ENCODE measurements around the gene CDKN2D. TPM values are rescaled to one million over a fixed set of nuclear protein-coding genes. Genes with fewer than 3 reads are reported as not detected.

Gene CDKN2D
- total RNA-seq, 1 experiment from 2014 or later, result 17.1 TPM

DNA sequence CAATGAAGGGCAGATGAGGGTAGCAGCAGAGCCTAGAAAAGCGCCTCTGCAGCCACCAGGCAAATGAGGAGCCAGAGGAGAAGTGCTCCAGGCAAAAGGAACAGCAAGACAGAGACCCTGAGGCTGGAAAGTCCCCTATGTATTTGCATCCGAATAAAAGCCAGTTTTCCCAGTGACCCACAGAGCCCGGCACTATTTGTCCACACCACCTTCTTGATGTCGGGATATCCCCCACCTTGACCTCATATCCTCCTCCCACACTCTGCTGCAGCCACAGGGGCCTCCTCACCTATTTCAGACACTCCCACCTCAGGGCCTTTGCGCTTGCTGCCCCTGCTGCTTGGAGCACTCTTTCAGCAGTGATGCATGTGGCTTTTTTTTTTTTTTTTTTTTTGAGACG is 18.4 kb downstream of the CDKN2D start:
- POLR2A ChIA-PET (ENCODE audit: unreplicated experiment), result no interaction called here
- no TSS peak for BruUV-seq (replicated peaks)

DNA sequence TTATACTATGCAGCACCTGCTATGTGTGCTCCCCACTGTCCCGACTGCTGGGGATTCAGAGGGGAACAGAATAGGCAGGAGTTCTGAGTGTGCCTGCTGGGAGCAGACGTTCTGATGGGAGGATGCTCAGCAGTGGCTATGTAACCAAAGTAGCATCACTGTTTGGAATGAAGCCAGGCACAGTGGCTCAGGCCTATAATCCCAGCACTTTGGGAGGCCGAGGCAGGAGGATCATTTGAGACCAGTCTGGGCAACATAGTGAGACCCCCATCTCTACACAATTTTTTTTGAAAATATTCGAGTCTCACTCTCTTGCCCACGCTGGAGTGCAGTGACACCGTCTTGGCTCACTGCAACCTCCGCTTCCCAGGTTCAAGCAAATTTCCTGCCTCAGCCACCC is 19.0 kb downstream of the CDKN2D start:
- TF ChIP-seq EZH2phosphoT487 (IDR thresholded peaks at IDR 0.05; ENCODE audit: borderline replicate concordance, low read length), result no peak
- TF ChIP-seq, protein P1, sequence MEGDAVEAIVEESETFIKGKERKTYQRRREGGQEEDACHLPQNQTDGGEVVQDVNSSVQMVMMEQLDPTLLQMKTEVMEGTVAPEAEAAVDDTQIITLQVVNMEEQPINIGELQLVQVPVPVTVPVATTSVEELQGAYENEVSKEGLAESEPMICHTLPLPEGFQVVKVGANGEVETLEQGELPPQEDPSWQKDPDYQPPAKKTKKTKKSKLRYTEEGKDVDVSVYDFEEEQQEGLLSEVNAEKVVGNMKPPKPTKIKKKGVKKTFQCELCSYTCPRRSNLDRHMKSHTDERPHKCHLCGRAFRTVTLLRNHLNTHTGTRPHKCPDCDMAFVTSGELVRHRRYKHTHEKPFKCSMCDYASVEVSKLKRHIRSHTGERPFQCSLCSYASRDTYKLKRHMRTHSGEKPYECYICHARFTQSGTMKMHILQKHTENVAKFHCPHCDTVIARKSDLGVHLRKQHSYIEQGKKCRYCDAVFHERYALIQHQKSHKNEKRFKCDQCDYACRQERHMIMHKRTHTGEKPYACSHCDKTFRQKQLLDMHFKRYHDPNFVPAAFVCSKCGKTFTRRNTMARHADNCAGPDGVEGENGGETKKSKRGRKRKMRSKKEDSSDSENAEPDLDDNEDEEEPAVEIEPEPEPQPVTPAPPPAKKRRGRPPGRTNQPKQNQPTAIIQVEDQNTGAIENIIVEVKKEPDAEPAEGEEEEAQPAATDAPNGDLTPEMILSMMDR (conservative IDR thresholded peaks at IDR 0.05; ENCODE audit: low read depth, low read length), result no peak
- no peak for TF ChIP-seq EZH2 (IDR thresholded peaks at IDR 0.05; ENCODE audit: low read length, unreplicated experiment)
- Histone ChIP-seq H3K9me2 (replicated peaks; ENCODE audit: low read length) (no peaks in the 10 kb centered on the region), H3K27ac (ENCODE audit: low read length) (no peak overlapping the region), H4K20me1 (ENCODE audit: low read length) (no peaks in the 10 kb centered on the region), H3K4me3 (ENCODE audit: low read length) (no peak overlapping the region), H3F3A (ENCODE audit: low read length, unreplicated experiment) (no peaks in the 10 kb centered on the region), H3K27me3 (ENCODE audit: low read length) (no peaks in the 10 kb centered on the region), H3K79me2 (ENCODE audit: low read length) (peaks cover 19% of the 10 kb centered on the region), H3K36me3 (ENCODE audit: low read depth, low read length) (peaks cover 31% of the 10 kb centered on the region), H3K9me3 (ENCODE audit: low read length) (no peaks in the 10 kb centered on the region), H3K9ac (ENCODE audit: low read length) (no peak overlapping the region), H3K4me2 (ENCODE audit: low read length) (no peak overlapping the region), H2AFZ (ENCODE audit: low read length) (no peak overlapping the region), H3K4me1 (ENCODE audit: insufficient read depth, low read length) (0 out of 2 replicates have a peak, but pooled peaks cover 5% of the 10 kb centered on the region)
- DNase-seq (no peak), ATAC-seq (no peak)
- ChIA-PET CTCF (no interaction called here), POLR2A (ENCODE audit: unreplicated experiment) (no interaction called here)
- intact Hi-C loops (cut with micrococcal nuclease), result no loop called here
- no TSS peak for BruUV-seq (replicated peaks)

More for the DNA sequence above, 18.4 kb downstream of the CDKN2D start:
- no peak overlapping the region for H2AFZ ChIP-seq (ENCODE audit: low read length)
- intact Hi-C loops (cut with micrococcal nuclease), result no loop called here
- ATAC-seq (no peak), DNase-seq (no peak)
- H3K4me3 ChIP-seq (ENCODE audit: low read length), result no peak overlapping the region
- H3K4me1 ChIP-seq (ENCODE audit: insufficient read depth, low read length), result no peaks in the 10 kb centered on the region
- peaks cover 31% of the 10 kb centered on the region for H3K36me3 ChIP-seq (ENCODE audit: low read depth, low read length)
- CTCF ChIA-PET, result no interaction called here
- no peaks in the 10 kb centered on the region for H3F3A ChIP-seq (ENCODE audit: low read length, unreplicated experiment)
- no peaks in the 10 kb centered on the region for H3K9me2 ChIP-seq (replicated peaks; ENCODE audit: low read length)
- no peak overlapping the region for H3K4me2 ChIP-seq (ENCODE audit: low read length)
- no peak overlapping the region for H3K27ac ChIP-seq (ENCODE audit: low read length)
- H3K9ac ChIP-seq (ENCODE audit: low read length), result no peak overlapping the region
- no peaks in the 10 kb centered on the region for H3K27me3 ChIP-seq (ENCODE audit: low read length)
- TF ChIP-seq EZH2 (IDR thresholded peaks at IDR 0.05; ENCODE audit: low read length, unreplicated experiment) (no peak), EZH2phosphoT487 (IDR thresholded peaks at IDR 0.05; ENCODE audit: borderline replicate concordance, low read length) (no peak)
- TF ChIP-seq, protein P1 (conservative IDR thresholded peaks at IDR 0.05; ENCODE audit: low read depth, low read length), result no peak
- peaks cover 13% of the 10 kb centered on the region; the same call in 1 of the 2 replicates for H3K79me2 ChIP-seq (ENCODE audit: low read length)
- no peaks in the 10 kb centered on the region for H4K20me1 ChIP-seq (ENCODE audit: low read length)
- no peaks in the 10 kb centered on the region for H3K9me3 ChIP-seq (ENCODE audit: low read length)

DNA sequence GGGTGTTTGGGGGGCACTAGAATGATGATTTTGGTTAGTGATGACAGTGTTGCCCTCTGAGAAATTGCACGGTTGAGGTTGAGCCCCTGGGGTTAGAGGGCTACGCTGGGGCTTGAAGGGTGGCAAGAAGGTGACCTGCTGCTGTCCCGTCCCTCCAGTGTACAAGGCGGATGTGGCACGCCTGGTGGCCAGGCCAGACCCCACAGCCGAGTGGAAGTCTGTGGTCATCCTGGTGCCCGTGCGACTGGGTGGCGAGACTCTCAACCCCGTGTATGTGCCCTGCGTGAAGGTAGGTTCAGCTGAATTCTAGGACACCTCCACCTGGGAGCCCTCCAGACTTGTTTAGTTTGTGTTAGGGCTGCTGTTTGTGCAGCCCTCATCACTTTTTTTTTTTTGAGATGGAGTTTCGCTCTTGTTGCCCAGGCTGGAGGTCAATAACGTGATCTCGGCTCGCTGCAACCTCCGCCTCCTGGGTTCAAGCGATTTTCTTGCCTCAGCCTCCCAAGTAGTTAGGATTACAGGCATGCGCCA is 20.0 kb downstream of the CDKN2D start:
- no peaks in the 10 kb centered on the region for H3K27me3 ChIP-seq (ENCODE audit: low read length)
- TF ChIP-seq EZH2phosphoT487 (IDR thresholded peaks at IDR 0.05; ENCODE audit: borderline replicate concordance, low read length) (no peak), EZH2 (IDR thresholded peaks at IDR 0.05; ENCODE audit: low read length, unreplicated experiment) (no peak)
- TF ChIP-seq, protein P1 (conservative IDR thresholded peaks at IDR 0.05; ENCODE audit: low read depth, low read length), result no peak
- DNase-seq (no peak), ATAC-seq (no peak)
- H3F3A ChIP-seq (ENCODE audit: low read length, unreplicated experiment), result no peaks in the 10 kb centered on the region
- peaks cover 26% of the 10 kb centered on the region for H3K79me2 ChIP-seq (ENCODE audit: low read length)
- H3K36me3 ChIP-seq (ENCODE audit: low read depth, low read length), result peaks cover 25% of the 10 kb centered on the region
- ChIA-PET POLR2A (ENCODE audit: unreplicated experiment) (no interaction called here), CTCF (no interaction called here)
- no peak overlapping the region for H2AFZ ChIP-seq (ENCODE audit: low read length)
- no peak overlapping the region for H3K9ac ChIP-seq (ENCODE audit: low read length)
- H3K9me3 ChIP-seq (ENCODE audit: low read length), result no peaks in the 10 kb centered on the region
- no peak overlapping the region for H3K4me3 ChIP-seq (ENCODE audit: low read length)
- 0 out of 2 replicates have a peak, but pooled peaks cover 9% of the 10 kb centered on the region for H3K4me1 ChIP-seq (ENCODE audit: insufficient read depth, low read length)
- no peaks in the 10 kb centered on the region for H4K20me1 ChIP-seq (ENCODE audit: low read length)
- intact Hi-C loops (cut with micrococcal nuclease), result no loop called here
- no peak overlapping the region for H3K4me2 ChIP-seq (ENCODE audit: low read length)
- H3K27ac ChIP-seq (ENCODE audit: low read length), result no peak overlapping the region
- no TSS peak for BruUV-seq (replicated peaks)
- no peaks in the 10 kb centered on the region for H3K9me2 ChIP-seq (replicated peaks; ENCODE audit: low read length)
